OCI-LY1 (cell line): ENCODE data around the gene COMMD1.

Source experiments
- H2AFZ ChIP-seq: fragments of 200-600 bp; sonication (generic), shearing (Covaris generic); 2 replicates; pipeline ENCODE4 v1.6.0; 2014; ENCODE audit warnings: antibody characterized with exemption, mild to moderate bottlenecking, low read length
- H3F3A ChIP-seq: fragments of 200-600 bp; sonication (generic), shearing (Covaris generic); 2 replicates; pipeline ENCODE4 v1.6.0; 2014; ENCODE audit warnings: mild to moderate bottlenecking, antibody characterized with exemption, low read length, moderate library complexity; ENCODE audit not compliant: insufficient read depth
- H3K27ac ChIP-seq: fragments of 200-600 bp; sonication (generic); 2 replicates; pipeline ENCODE4 v1.5.1; 2014; ENCODE audit warnings: low read length, mixed run types, mild to moderate bottlenecking, low read depth; ENCODE audit not compliant: poor library complexity, severe bottlenecking
- H3K27me3 ChIP-seq: fragments of 200-600 bp; sonication (generic); 2 replicates; pipeline ENCODE4 v1.6.0; 2014; ENCODE audit warnings: antibody characterized with exemption, mild to moderate bottlenecking, low read length, moderate library complexity; ENCODE audit not compliant: insufficient read depth
- H3K36me3 ChIP-seq: fragments of 200-600 bp; sonication (generic); 2 replicates; pipeline ENCODE4 v1.6.1; 2014; ENCODE audit warnings: mild to moderate bottlenecking, antibody characterized with exemption, low read length, moderate library complexity, mixed read lengths; ENCODE audit not compliant: insufficient read depth
- H3K4me1 ChIP-seq: fragments of 200-600 bp; sonication (generic); 2 replicates; pipeline ENCODE4 v1.5.1; 2014; ENCODE audit warnings: mild to moderate bottlenecking, low read length, moderate library complexity; ENCODE audit not compliant: insufficient read depth, severe bottlenecking
- H3K4me2 ChIP-seq: fragments of 200-600 bp; sonication (generic), shearing (Covaris generic); 2 replicates; pipeline ENCODE4 v1.6.1; 2014; ENCODE audit warnings: low read length
- H3K4me3 ChIP-seq: fragments of 200-600 bp; sonication (generic); 2 replicates; pipeline ENCODE4 v1.5.1; 2014; ENCODE audit warnings: low read length, low read depth, mild to moderate bottlenecking, mixed read lengths; ENCODE audit not compliant: poor library complexity, severe bottlenecking
- H3K79me2 ChIP-seq: fragments of 200-600 bp; shearing (Covaris generic); 2 replicates; pipeline ENCODE4 v1.6.1; 2016; ENCODE audit warnings: mixed run types, low read length, mixed read lengths; ENCODE audit not compliant: insufficient read depth
- H3K9ac ChIP-seq: fragments of 200-600 bp; sonication (generic), shearing (Covaris generic); 2 replicates; pipeline ENCODE4 v1.6.1; 2014; ENCODE audit warnings: mild to moderate bottlenecking, low read length, mixed read lengths
- H3K9me2 ChIP-seq: fragments of 200-600 bp; sonication (generic), shearing (Covaris generic); 2 replicates; pipeline ENCODE4 v1.6.1; 2014; ENCODE audit warnings: low read depth, mild to moderate bottlenecking, low read length, mixed read lengths
- H3K9me3 ChIP-seq: fragments of 200-600 bp; shearing (Covaris generic); 2 replicates; pipeline ENCODE4 v1.6.1; 2014; ENCODE audit warnings: low read length, mixed read lengths
- H4K20me1 ChIP-seq: fragments of 200-600 bp; sonication (generic), shearing (Covaris generic); 2 replicates; pipeline ENCODE4 v1.6.0; 2016; ENCODE audit warnings: mild to moderate bottlenecking, low read length; ENCODE audit not compliant: insufficient read depth
- EZH2 ChIP-seq: fragments of 200-600 bp; sonication (generic), shearing (Covaris generic); IDR thresholded peaks from 2 replicates; pipeline ENCODE4 v1.8.0; 2017; ENCODE audit warnings: borderline replicate concordance, mixed run types, mild to moderate bottlenecking, antibody characterized with exemption, low read length, moderate library complexity, mixed read lengths
- TF ChIP-seq, protein P1 (sequence below): fragments of 200-600 bp; sonication (generic), shearing (Covaris generic); IDR thresholded peaks from 2 replicates; pipeline ENCODE4 v1.5.1; 2017; ENCODE audit warnings: mild to moderate bottlenecking, antibody characterized with exemption, low read length, moderate library complexity, mixed read lengths

Gene COMMD1

DNA sequence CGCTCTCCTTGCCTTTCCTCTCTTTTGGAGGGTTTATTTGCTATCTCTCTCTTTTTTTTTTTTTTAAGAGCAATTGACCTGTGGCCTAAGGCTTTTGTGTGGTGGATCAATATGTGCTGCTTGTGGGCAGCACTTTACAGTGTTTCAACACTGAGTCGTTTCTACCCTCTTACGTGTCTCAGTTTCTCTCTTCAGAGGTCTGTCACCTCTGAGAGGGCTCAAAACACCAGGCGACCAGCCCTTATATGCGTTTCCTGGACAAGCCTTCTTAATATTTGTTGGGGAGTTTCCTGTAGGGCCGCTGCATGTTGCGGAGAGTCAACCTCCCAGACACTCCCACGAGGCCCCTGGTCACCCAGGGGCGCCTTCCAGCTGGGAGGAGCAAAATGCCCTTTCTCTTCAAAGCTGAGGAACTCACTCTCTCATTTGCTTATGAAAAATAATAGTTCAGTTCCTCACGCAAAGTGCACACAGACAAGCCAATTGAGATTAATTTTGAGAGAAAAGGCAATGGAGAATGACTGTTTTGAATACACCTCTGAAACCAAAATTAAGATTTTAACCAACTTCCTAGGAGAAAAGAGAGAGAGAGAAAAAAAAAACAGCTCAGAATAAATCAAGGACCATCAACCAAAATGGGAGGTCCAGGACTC lies 194.2 kb downstream of the COMMD1 start:
- H3K4me1 ChIP-seq = peaks cover 37% of the 10 kb centered on the region
- no peaks in the 10 kb centered on the region for H3K36me3 ChIP-seq
- peak overlapping the region; percentile 73 for H3K27ac ChIP-seq
- H3K27me3 ChIP-seq = no peaks in the 10 kb centered on the region
- 0 out of 2 replicates have a peak overlapping the region, but pooled peaks have one; percentile 44 for H2AFZ ChIP-seq
- peak overlapping the region; percentile 53 for H3K4me2 ChIP-seq
- H4K20me1 ChIP-seq = no peaks in the 10 kb centered on the region
- peak overlapping the region; percentile 27; the same call in 1 of the 2 replicates for H3K9ac ChIP-seq
- no peaks in the 10 kb centered on the region for H3K79me2 ChIP-seq
- no peaks in the 10 kb centered on the region for H3K9me3 ChIP-seq
- H3K4me3 ChIP-seq = peak overlapping the region; percentile 14
- H3K9me2 ChIP-seq = no peaks in the 10 kb centered on the region
- TF ChIP-seq, protein P1, sequence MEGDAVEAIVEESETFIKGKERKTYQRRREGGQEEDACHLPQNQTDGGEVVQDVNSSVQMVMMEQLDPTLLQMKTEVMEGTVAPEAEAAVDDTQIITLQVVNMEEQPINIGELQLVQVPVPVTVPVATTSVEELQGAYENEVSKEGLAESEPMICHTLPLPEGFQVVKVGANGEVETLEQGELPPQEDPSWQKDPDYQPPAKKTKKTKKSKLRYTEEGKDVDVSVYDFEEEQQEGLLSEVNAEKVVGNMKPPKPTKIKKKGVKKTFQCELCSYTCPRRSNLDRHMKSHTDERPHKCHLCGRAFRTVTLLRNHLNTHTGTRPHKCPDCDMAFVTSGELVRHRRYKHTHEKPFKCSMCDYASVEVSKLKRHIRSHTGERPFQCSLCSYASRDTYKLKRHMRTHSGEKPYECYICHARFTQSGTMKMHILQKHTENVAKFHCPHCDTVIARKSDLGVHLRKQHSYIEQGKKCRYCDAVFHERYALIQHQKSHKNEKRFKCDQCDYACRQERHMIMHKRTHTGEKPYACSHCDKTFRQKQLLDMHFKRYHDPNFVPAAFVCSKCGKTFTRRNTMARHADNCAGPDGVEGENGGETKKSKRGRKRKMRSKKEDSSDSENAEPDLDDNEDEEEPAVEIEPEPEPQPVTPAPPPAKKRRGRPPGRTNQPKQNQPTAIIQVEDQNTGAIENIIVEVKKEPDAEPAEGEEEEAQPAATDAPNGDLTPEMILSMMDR = no peak
- TF ChIP-seq EZH2 = no peak
- H3F3A ChIP-seq = no peaks in the 10 kb centered on the region

DNA sequence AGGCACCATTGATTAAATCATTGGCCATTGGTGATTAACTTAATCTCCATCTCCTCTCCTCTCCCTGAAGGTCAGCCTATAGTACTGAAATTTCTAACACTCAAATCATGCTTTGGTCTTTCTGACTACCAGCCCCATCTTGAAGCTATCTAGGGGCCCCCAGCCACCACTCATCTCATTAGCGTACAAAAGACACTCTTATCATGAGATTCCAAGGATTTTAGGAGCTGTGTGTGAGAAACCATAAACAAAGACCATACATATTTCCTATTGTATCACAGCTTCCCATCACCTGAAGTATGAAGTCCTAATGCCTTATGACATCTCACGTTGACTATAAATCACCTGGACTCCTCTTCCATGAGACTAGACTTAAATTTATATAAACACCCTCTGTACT lies 196.4 kb downstream of the COMMD1 start:
- Histone ChIP-seq H3K79me2 (no peaks in the 10 kb centered on the region), H3K27me3 (no peaks in the 10 kb centered on the region), H3K36me3 (no peaks in the 10 kb centered on the region), H3K4me1 (peaks cover 37% of the 10 kb centered on the region), H3K9me2 (no peaks in the 10 kb centered on the region), H3K4me2 (no peak overlapping the region), H3K27ac (peak overlapping the region; percentile 25), H4K20me1 (no peaks in the 10 kb centered on the region), H3K9ac (no peak overlapping the region), H3K4me3 (no peak overlapping the region), H3F3A (no peaks in the 10 kb centered on the region), H2AFZ (no peak overlapping the region), H3K9me3 (no peaks in the 10 kb centered on the region)
- TF ChIP-seq, protein P1 = no peak
- no peak for TF ChIP-seq EZH2

GRCh38 chr2:62102402-62102920 lies 197.0 kb downstream of the COMMD1 start:
- Histone ChIP-seq H3K9me2 (no peaks in the 10 kb centered on the region), H3K9me3 (no peaks in the 10 kb centered on the region), H3K4me2 (no peak overlapping the region), H3K79me2 (no peaks in the 10 kb centered on the region), H3F3A (no peaks in the 10 kb centered on the region), H3K9ac (no peak overlapping the region), H2AFZ (no peak overlapping the region), H3K36me3 (no peaks in the 10 kb centered on the region), H4K20me1 (no peaks in the 10 kb centered on the region), H3K4me1 (peaks cover 43% of the 10 kb centered on the region), H3K27me3 (no peaks in the 10 kb centered on the region), H3K27ac (peak overlapping the region; percentile 25), H3K4me3 (no peak overlapping the region)
- TF ChIP-seq EZH2 = no peak
- TF ChIP-seq, protein P1 = no peak
